ENCODE data around the gene CAST. TPM values are rescaled to one million over a fixed set of nuclear protein-coding genes. Genes with fewer than 3 reads are reported as not detected.

The CAST gene
- total RNA-seq, 1 experiment from 2014 or later: 52.3 TPM

GRCh38 chr5:96814041-96814440, 151.9 kb downstream of the CAST start:
- H3K27ac ChIP-seq (ENCODE audit: insufficient read length, low read depth, low read length): no peak overlapping the region
- no peak overlapping the region for H2BK5ac ChIP-seq (ENCODE audit: insufficient read length, low read length)
- no peaks in the 10 kb centered on the region for H3K27me3 ChIP-seq (ENCODE audit: insufficient read depth, low read length)
- Mint-ChIP-seq H3K9me3 (no peaks in the 10 kb centered on the region), H3K27ac (no peak overlapping the region), H3K27me3 (ENCODE audit: low read depth) (peaks cover 4% of the 10 kb centered on the region), H3K4me1 (peaks cover 11 to 13% of the 10 kb centered on the region in 2 experiments), H3K4me3 (no peak overlapping the region), H3K36me3 (ENCODE audit: insufficient read depth in 1 of 3, low read depth in 3 of 3) (no peaks in the 10 kb centered on the region)
- H2BK15ac ChIP-seq (ENCODE audit: low read depth, low read length): no peak overlapping the region
- no peak for TF ChIP-seq CTCF (conservative IDR thresholded peaks at IDR 0.05)
- H4K5ac ChIP-seq (ENCODE audit: insufficient read length, low read depth, low read length): no peak overlapping the region
- no peak overlapping the region for H2BK12ac ChIP-seq (ENCODE audit: insufficient read length, low read depth, low read length)
- no peak overlapping the region for H4K8ac ChIP-seq (replicated peaks; ENCODE audit: insufficient read length, low read depth, low read length)
- no peak overlapping the region for H2AK5ac ChIP-seq (ENCODE audit: insufficient read length, low read length)
- H3K56ac ChIP-seq (ENCODE audit: insufficient read length, low read depth, low read length): no peak overlapping the region
- no peaks in the 10 kb centered on the region for H3K79me1 ChIP-seq (ENCODE audit: insufficient read depth, low read depth, low read length, poor library complexity, severe bottlenecking)
- H3T11ph ChIP-seq (ENCODE audit: low read length): no peak overlapping the region
- no peak overlapping the region for H3K4ac ChIP-seq (ENCODE audit: low read depth, low read length)
- H3K9me3 ChIP-seq (ENCODE audit: control insufficient read depth, low read depth, low read length): no peaks in the 10 kb centered on the region
- no peak overlapping the region for H3K23ac ChIP-seq (ENCODE audit: insufficient read length, low read depth, low read length)
- no peak overlapping the region for H2AFZ ChIP-seq (ENCODE audit: low read length)
- H4K91ac ChIP-seq (ENCODE audit: insufficient read length, low read depth, low read length): no peak overlapping the region
- H3K14ac ChIP-seq (ENCODE audit: insufficient read depth, low read length): no peak overlapping the region
- no peak overlapping the region for H3K18ac ChIP-seq (ENCODE audit: insufficient read length, low read depth, low read length)
- H4K20me1 ChIP-seq (ENCODE audit: control insufficient read depth, insufficient read depth, insufficient read length): no peaks in the 10 kb centered on the region
- peaks cover 2% of the 10 kb centered on the region; the same call in 1 of the 2 replicates for H3K4me1 ChIP-seq (ENCODE audit: insufficient read depth, low read length)
- no peaks in the 10 kb centered on the region for H3K79me2 ChIP-seq (ENCODE audit: insufficient read depth, low read length)
- no CpG with 5 or more reads among the region's 3 CpGs for WGBS (ENCODE audit: extremely low coverage, insufficient read length, low lambda C conversion rate)
- DNase-seq: no peak
- H2BK20ac ChIP-seq (ENCODE audit: low read depth, low read length, poor library complexity, severe bottlenecking): no peak overlapping the region
- no peak overlapping the region for H3K9ac ChIP-seq (ENCODE audit: extremely low read depth, insufficient read length, low read length)
- H2BK120ac ChIP-seq (ENCODE audit: low read depth, low read length, poor library complexity, severe bottlenecking): no peak overlapping the region
- H3K23me2 ChIP-seq (ENCODE audit: insufficient read length, low read depth, low read length, poor library complexity, severe bottlenecking): no peaks in the 10 kb centered on the region
- H3K4me2 ChIP-seq (ENCODE audit: insufficient read depth, insufficient read length, low read length): no peak overlapping the region

Measured in H9 (cell line).